GM21737 (cell line): Measurements from ENCODE around the gene DLG2.
"Not testable (repeated sequence)": the region's sequence is repeated elsewhere in the genome, so short reads cannot be mapped to it uniquely, and the experiment has no call there.

Source experiments
- ATAC-seq: cut with Tn5 transposase; IDR thresholded peaks from one replicate; pipeline ENCODE4 v1.9.1; 2021; ENCODE audit warnings: mild to moderate bottlenecking, moderate library complexity; ENCODE audit not compliant: unreplicated experiment

Gene DLG2

DNA sequence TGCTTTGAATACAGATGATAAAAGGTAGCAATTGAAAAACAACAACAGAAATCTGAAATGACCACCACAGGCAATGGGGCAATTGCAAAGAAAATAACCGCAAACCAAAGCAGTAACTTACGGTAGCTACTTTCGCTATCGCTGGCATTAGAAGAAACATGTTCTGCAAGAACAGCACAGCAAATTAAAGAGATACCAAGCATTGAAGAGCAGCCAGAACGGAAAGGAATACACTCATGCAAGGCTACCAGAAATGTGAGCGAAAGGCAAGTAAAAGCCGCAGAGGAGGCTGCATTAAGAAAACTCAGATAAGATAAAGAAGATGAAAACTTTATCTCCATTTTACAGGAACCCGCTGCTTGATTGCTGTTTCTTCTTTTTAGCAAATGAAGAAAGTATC lies 2146.9 kb downstream of the DLG2 start:
- ATAC-seq, result no peak

DNA sequence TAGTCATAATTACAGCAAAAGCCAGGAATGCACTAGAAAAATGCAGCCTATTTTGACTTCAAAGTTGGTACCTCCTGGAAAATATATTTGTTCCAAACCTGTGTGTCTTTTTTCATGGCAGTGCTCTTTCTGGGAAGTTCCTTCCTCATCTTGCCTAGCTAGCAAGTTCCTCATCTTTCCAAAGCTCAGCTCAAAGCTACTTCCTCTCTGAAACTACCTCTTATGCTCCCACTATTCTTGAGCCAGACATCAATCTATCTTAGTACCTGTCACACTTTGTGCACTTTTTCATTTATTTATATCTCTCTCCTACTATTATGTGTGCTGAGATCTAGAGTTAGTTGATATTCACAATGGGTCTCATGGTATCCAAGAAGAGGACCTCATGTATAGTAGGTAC lies 2149.4 kb downstream of the DLG2 start:
- ATAC-seq, result no peak

DNA sequence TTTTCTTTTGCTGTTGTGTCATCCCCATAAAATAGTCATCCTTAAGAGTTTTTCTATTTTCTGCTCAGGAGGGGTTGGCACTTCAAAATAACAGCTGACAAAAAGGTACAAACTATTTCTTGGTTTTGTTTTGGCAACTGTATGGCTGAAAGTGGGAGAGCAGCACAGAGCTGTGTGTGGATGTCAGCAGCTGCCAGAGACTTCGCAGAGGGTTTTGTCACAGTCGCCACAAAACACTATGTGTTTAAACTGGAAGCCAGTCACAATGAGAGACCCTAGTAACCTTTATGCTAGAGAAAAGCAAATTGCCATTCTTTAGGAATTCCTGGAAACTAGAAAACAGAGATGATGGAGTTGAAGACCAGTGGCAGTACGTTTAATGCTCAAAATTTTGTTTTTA lies 2151.4 kb downstream of the DLG2 start:
- ATAC-seq, result no peak

DNA sequence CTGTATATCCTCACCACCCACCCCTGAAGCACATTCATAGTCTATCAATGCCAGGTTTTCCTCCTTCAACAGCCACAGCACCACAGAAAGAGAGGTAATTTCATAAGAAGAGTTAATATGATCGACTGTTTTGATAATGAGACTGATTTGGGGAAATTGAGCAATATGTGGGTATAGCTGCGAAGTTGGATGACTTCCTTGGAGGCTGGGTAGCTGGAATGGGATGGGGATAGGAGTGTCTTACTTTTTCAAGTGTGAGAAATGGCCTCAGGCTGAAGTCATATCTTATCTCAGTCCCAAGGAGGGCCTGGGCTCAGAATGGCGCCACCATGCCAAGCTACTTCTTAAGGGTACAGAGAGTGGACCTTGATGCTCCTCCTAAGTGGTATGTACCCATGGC lies 2153.4 kb downstream of the DLG2 start:
- no peak for ATAC-seq

DNA sequence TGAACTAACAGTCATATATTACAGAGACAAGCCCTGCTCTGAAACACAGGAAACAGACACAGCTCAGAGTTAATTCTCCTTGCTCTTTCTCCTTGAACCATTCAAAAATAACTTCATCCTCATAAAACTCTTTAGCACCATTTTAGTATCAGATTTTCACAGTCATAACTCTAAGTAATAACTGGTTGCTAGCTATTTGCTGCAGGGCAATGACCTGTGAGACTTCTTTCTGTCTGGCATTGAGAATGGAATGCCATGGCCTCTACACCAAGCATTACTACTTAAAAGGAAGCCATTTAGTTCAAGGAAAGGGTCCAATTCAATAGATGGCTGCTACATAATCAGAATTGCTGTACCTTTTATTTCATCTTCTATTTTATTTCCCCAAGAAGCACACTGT lies 2154.3 kb downstream of the DLG2 start:
- no peak for ATAC-seq

DNA sequence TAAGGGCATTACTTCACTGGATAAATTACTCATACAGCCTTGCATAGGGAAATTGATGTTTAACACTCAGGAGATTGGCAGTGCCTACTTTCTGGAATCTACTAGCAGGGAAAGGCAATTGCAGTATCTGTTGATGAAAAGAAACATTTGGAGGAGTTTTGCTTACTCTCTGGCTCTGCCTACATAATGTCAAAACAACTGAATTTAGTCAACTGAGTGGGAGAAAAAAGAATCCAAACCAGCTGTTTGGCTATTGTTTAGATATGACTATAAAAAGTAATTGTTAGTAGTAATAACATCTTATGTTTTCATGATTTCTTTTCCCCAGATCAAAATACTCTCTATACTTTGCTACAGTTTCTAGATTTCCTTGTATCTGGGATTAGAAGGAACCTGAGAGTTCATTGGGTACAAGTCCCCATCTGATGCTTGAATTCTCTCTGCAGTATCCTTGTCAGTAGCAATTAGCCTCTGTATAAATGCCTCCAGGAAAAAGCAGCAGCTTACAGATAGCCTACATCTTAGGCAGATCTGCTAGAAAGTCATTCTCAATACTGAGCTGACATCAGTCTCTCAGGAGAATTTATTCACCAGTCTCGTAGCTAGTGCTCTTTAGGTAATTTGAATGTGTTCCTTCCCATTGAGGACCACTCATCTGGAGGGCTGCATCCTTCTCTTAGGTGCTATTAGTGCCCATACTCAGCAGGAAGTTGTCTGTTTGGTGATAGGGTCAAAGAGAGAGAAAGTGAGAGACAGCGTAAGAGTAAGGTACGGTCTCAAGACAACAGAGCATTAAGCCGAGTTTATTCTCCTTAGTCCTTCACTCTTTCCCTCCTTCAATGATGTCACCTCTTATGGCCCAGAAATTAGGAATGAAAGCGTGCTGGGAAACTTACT lies 2155.1 kb downstream of the DLG2 start:
- no peak for ATAC-seq

DNA sequence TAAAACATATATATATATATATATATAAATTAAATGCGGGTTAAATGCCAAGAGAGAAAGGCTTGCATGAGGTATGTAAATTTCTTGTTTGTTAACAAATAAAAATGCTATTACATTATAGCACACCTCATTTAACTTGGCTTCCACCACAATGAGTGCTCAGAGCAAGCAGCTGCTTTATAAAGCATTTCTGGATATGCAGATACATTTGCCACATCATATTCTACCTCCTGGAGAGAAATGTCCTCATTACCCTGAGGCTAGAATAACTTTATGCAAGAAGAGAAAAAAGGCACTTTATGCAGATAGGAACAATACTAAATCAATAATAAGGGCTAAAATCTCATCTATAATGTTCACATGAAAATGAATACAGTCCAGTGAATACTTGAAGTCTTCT lies 2159.3 kb downstream of the DLG2 start:
- ATAC-seq, result no peak

DNA sequence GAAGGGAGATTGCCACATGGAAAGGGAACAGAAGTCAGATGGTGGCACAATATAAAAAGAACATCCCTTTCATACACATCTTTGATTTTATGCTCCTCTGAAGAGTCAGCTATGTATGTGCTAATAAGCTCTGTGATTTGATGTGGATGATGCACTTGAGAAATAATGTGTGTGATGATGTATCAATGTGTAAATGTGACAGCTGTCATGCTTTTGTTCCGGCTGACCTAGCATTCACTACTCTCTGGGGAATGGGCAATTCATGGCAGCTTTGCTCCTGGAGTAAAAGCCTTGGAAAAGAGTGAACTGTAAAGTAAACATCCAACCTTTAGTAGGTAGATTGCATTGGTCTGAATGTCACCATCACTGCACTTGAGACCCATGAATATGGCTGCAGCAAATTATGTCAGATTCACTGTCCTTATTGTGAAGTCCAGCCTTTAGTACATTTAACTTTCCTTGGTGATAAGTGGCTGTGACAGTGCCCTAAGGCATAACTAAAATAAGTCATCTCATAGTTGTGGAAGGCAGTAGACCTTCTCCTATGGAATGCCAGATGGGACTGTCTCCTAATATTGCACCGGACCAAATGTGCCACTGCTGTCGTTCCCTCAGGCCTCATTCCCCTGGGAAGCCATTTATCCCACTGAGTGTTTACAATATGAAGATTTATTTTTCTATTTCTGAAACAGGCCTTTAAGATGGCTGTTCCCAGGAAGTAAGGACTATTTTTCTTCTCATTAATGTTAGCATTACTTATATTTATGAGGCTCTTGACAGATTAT lies 2162.8 kb downstream of the DLG2 start:
- ATAC-seq, result no peak

DNA sequence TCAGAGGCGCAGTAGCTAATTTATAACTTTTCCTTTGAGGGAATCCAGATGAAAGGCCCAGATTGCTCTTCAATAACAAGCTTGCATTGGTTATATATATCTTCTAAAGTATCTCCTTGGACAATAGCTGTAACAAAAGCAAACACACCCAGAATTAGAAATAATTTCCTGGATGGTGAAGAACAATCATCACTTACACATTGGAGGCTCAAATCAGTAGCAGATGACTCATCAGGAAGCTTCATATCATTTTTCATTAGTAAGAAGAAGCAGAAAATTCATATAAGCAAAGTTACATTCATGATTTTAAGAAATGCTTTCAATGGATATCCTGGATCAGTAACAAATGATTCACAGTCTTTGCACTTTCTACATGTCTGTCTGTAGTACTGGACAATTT lies 2167.3 kb downstream of the DLG2 start:
- no peak for ATAC-seq

DNA sequence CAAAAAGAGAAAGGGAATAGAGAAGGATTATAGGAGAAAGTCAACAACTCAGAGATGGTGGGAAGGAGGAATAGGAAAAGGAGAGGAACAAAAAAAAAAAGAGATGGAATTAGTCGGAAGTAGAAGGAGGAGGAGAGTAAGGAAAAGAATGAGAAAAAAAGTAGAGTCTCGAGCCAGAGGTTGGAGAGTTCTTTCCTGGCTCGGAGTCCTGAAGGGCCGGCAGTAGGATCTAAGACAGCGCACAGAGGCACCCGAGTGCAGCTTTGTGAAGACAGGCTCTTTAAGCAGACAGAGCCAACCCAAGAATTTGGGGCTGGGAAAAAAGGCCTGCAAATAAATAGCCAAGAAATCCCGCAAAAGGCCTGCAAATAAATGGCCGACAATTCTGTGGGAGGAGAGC lies 2170.6 kb downstream of the DLG2 start:
- ATAC-seq, result no peak

DNA sequence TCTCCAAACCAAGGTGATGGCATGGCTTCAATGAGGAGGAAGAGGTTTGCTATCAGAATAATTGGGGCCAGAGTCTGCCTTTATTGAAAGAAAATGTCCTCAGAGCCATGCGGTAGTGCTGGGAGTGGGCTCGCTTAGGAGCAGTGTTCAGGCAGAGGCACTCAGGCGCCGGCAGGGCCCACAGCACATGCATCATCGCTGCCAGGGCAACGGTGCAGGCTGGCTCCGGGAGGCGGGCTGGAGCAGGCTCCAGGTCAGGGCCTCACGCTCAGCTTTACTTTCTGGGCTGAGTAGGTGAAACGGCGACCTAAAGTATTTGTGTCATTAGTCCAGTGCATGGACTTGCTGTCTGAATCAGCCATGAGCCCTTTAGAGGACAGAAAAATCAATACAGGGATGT lies 2171.1 kb downstream of the DLG2 start:
- no peak for ATAC-seq

DNA sequence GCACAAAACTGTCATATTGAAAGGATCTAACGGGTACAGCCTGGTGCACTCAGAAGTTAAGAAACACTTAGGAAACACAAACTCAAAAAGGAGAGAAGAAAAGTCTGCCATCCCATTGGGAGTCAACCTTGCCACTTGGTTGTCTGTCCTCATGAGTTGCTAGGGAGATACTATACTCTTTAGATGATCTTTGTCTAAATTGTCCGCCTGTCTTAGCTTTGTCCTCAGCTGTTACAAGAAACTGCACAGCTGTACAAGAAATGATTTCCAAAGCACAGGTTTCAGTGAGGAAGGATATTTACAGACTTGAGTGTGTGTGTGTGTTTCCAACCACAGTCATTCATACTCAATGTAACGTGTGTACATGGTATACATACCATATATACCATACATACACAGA lies 2171.8 kb downstream of the DLG2 start:
- ATAC-seq, result no peak

DNA sequence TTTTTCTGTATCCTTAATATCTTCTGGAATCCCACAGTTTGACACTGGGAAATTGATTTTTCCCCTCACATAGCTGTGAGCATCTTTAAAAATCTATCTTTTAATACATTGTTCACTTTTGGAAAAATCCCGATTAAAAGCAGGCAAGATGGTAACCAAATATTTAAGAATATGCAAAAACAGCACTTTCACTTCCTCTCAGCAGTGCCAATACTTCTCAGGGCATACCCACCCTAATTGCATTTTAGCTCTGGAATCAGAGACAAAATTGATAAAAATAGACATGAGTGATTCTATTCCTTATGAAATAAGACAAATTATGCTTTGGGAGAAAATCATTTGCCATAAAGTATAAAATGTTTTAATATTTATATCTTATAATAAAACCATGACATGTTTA lies 2172.5 kb downstream of the DLG2 start:
- no peak for ATAC-seq

DNA sequence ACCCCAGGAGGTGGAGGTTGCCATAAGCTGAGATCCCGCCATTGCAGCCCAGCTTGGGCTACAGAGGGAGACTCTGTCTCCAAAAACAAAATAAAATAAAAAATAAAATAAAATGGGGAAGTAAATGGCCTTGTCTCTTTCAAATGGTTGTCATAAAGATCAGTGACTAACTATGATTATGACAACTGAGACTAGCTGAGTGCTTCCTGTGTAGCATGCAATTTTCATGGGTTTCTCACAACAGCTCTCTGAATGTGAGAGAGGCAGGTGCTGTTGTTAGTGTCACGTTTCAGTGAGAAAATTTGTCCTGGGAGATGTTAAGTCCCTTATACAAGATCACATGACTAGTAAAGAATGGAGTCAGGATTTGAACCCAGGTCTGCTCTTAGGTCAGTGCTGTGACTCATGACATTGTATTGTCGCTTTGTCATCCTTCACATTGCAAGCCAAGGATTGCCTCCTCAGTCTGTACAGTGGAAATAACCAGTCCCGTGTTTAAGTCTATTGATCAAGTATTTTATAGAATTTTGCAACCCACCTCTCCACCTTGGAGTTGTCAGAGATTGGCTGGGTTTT lies 2177.7 kb downstream of the DLG2 start:
- ATAC-seq, result no peak

DNA sequence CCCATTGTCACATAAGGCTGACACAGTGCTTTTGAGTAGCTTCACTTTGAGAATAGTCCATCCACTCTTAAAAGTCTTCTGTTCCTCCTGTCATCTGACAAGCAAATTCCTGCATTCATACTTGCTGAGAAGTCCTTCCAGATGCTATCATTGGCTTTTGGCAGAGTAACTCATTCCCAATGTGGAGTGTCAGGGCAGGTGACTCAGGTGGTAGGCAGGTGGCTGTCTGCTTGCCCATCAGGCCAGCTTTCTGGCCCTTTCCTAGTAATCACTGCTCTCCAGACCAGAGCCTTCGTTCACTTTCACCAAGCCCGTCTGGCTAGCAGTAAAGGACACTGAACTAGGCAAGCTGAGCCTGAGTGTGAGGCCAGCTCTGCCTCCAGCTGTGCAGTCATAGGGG lies 2178.5 kb downstream of the DLG2 start:
- no peak for ATAC-seq

DNA sequence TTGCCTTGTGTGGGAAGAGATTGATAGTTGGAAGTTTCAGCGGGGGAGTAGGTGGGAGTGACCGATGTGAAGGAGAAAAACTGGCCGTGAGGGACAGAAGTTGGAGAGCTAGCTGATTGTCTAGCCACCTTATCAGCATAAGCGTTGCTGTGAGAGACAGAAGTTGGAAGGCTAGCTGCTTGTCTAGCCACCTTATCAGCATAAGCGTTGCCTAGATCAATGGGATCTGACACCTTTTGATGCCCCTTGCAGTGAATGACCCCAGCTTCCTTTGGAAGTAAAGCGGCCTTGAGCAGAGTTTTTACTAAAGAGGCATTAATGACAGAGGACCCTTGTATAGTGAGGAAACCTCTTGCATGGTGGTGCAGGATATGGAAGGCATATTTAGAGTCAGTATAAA lies 2183.3 kb downstream of the DLG2 start:
- not testable (repeated sequence) for ATAC-seq

DNA sequence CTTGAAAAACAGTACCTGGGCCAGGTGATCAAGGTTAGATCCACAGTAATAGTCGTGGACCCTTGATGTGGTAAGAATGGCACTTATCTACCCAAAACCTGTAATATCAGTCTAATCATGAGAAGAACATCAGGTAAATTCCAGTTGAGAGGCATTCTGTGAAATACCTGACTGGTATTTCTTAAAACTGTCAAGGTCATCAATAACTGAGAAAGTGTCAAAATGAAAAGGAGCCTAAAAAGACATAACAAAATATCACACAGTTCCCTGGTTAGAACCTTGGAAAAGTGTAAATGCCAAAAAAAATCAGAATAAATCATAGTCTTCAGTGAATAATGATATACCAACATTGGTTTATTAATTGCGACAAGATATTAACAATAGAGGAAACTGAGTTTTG lies 2185.5 kb downstream of the DLG2 start:
- no peak for ATAC-seq

DNA sequence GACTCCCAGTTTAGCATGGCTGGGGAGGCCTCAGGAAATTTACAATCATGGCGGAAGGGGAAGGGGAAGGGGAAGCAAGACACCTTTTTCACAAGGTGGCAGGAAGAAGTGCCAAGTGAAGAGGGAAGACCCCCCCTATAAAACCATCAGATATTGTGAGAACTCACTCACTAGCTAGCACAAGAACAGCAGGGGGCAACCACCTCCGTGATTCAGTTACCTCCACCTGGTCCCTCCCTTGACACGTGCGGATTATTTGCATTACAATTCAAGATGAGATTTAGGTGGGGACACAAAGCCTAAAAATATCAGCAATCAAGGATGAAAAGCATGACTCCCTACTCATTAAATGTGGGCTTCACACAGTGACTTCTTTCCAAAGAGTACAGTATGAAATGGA lies 2186.0 kb downstream of the DLG2 start:
- ATAC-seq, result no peak

DNA sequence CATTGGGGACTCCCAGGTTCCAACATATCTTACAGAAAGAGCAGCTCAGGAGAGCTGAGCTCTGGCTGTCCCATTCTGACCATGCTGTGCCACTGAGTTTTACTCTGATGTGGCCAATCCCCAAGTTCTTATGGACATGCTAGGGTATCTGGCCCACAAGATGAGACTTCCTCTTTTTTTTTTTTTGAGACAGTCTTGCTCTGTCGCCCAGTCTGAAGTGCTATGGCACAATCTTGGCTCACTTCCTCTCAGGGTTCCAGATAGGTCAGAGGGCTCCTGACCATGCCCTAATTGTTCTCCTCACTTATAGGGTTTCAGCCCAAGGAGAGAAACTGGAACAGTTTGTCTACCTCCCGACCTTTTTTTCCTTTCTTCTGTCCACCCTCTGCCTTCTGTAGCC lies 2188.7 kb downstream of the DLG2 start:
- no peak for ATAC-seq

DNA sequence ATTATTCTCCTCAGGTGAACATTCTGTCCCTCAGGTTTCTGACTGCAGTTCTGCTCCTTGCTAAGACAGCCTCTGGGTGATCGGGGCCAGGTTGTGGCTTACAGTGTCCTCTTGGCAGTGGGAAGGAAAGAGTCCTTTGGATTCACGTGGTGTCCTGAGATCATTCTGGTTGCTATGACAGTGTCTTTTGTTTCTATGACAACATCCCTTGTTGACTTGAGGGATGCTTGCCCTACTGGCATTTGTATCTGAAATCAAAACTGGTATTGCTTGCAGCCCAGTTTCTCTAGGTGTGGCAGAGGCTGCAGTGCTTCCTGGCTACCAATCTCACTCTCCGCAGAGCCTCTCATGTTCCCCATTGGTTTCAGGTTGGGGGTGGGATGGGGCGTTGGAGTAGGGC lies 2189.2 kb downstream of the DLG2 start:
- no peak for ATAC-seq

DNA sequence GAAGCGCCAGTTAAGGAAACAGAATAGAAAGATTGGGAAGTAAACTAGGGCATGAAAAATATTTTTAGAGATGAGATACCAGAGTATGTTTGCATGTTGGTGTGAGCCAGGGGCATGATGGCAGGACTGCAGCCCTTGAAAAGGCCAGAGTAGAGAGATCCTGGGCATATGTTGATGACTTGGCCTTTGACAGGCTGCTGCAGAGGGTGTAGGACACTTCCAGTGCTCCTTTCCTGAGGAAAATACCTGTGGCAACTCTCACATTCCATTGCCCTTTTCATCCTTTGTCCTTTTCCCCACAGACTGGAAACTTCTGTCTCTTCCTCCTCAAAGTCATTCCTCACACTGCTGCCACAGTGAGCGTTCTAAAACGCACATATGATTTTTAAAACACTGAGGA lies 2190.3 kb downstream of the DLG2 start:
- ATAC-seq, result no peak

DNA sequence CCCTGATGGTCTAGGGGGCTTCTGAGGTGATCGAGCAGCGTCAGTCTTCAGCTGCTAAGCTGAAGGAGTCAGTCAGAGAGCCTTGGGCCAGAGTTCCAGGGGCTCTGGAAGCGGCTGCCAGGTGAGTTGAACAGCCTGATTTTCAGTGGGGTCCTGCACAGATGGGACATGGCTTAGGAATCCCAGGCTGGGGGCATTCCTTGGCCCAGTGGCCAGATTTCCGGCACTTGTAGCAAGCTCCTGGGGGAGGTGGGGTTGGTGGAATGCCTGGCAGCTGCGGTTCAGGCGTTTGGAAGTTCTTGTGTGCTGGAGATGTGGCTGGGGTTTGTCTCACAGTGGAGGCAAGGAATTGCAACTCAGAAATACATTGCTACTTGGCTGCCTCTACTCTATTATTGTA lies 2192.3 kb downstream of the DLG2 start:
- not testable (repeated sequence) for ATAC-seq
